RKO (cell line): ENCODE data around the gene JPH2.

Experiments
- DNase-seq: peaks from one replicate; pipeline ENCODE4 v3.0.0-alpha.2; 2016; ENCODE audit warnings: low spot score

JPH2 gene

DNA sequence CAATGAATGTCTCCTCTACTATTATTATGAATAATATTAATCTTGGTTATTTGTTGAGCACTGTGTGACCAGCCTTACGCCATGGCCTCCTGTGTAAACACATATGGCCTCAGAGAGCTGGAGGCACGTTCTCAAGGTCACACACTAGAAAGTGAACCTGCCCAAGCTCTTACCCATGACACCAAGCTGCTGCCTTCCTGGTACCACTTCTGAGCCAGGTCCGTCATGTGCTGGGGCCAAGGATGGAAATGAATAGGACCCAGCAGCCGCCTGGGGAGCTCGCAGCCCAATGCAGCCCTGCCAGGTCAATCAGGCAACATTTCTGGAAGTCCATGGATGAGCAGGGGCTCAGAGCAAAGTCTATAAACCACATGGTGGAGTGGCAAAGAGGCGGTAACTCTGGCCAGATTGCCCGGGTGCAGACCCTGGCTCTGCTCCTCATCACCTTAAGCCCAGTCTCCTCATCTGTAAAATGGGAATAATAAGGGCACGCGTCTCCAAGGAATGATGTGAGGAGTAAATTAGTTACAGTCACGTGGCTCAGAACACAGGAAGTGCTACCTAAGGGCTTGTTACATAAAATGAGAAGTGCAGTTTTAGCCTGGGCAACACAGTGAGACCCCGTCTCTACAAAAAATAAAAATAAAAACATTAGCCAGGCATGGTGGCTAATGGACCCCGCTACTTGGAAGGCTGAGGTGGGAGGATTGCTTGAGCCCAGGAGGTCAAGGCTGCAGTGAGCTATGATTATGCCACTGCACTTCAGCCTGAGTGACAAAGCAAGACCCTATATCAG, 61.5 kb downstream of the JPH2 start:
- no peak for DNase-seq

DNA sequence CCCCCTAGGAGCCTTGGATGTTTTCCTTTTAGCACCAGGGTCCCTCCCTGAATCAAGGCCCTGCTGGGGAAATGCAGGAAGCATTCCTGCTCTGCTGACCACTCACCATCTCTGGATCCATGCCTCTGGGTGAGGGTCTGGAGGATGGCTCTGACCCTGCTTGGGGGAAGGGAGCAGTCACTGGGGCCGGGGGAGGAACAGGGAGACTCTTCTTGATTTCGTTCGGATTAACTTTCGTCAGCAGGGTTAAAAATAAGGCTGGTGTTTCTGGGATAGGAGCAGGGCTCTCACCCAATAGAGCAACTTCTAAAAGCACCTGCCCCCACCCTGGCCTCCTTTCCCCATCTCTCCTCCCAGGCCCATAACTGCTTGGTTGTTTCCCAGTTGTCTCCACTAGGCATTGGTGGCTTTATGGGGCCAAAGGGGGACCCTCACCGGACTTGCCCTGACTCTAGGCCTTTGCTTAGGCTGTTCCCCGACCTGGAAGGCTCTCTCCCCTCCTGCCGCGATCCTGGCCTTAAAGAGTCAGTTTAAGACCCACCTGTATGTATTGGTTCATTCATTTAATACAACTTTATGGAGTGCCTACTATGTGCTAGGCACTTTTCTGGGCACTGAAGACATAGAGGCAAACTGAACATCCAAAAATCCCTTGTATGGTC, 63.0 kb downstream of the JPH2 start:
- DNase-seq = no peak

DNA sequence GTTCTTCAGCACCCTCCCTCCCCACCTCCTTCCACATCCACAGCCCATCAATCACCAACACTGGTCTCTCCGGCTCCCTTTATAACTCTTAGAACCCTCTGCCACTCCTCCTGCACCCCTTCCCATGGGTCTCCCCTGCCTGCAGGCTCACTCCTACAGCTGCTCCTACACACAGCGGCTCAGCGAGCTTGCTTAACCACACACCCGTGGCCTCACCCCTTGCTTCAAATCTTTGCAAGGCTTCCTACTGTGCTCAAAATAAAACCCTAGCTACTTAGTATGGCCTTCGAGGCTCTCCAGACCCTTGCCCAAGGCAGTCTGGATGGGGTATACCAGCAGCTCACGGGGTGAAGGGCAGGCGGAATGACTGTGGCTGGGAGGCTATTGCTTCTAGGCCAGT, 63.7 kb downstream of the JPH2 start:
- DNase-seq = no peak

DNA sequence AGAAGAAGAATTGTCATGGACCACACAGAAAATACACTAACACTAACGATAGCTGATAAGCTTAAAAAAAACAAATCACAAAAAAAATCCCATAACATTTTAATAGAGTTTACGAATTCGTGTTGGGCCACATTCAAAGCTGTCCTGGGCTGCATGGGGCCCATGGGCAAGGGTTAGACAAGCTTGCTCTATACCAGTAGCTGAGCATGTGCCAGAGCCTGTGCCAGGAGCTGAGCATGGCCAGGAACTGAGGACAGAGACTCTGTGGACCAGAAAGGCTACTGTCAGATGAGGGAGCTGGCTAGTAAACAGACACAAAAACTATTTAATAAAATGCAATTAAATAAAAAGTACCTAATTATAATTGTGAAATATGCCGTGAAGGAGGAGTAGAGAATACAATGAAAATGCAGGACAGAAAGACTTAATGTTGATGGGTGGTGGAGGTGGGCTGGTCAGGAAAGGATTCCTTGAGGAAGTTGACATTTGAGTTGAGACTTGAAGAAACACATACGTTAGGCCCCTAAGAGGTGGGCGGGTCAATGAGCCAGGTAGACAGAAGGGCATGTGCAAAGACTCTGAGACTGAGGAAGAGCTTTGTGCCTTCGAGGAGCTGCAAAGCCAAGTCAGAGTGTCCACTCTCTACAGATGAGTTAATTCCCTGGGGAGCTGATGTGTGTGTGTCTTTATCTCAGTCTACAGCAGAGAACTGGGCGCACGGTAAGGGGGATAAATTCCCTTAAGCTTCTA, 66.1 kb downstream of the JPH2 start:
- DNase-seq = no peak

DNA sequence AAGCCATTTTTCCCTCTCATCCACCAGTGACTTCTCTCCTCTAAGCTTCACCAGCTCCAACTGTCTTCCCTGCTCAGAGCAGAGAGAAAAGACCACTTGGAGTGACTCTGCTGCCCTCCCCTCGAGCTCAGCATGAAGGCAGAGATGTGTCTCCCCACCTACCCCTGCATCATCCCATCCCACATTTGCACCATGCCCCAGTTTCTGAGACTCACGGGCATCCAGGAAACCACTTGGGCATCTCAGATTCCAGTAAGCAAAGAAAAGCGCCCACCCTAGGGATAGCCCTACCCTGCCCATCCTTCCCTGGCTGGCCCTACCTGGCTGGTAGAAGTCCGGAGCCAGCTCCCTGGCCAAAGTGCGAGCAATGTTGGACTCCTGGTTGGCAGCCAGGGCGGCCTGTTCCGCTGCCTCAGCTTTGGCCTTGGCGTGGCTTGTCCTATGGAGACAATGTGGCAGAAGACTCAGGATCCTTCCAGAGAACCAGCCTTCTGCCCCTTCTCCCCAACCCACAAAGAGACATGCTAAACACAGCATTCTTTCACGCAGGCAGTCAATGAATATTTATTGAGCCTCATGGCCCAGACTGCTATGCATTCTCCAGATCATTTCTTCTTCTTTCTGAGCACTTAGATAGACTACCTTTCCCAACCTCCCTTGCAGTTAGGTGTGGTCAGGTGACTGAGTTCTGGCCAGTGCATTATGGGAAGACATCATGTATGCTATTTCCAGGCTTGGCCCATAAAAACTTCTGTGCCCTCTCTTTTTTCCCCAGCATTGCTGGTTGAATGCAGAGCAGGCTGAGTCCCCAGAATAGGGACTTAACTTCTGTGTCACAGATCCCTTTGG, 68.6 kb downstream of the JPH2 start:
- no peak for DNase-seq

DNA sequence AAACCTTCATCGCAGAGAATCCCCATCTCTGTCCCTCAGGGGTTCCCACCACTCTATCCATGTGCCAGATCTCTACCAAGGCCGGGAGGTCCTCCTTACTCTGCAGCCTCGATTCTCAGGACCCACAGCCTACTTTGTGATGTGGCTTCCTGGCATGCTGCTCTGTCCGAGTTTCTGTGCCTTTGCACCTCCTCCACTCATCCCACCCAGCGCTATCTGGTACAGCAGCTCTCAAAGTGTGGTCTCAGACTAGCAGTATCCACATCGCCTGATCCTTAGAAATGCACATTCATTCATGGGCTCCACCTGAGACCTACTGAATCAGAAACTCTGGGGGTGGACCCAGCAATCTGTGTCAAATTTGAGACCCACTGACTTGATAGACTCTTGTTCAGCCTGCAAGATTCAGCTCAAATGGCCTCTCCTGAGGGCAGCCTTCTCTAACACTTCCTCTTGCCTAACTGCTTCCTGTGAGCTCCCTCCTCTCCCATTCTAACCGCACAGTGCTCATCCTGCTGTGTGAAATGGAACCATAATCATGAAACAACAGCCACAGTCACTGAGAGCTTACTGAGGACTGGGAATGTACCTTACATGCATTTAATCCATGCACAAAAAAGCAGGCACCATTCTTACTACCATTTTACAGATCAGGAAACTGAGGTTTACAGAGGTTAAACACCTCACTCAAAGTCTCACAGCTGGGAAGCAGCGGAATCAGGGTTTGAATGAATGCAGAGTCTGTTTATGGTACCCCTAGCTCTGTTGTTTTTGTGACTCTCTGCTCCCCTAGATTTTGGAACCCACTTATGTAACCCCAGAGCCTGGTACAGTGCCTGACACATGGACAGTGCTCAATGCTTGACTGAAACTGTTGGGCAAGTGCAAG, 69.4 kb downstream of the JPH2 start:
- no peak for DNase-seq

DNA sequence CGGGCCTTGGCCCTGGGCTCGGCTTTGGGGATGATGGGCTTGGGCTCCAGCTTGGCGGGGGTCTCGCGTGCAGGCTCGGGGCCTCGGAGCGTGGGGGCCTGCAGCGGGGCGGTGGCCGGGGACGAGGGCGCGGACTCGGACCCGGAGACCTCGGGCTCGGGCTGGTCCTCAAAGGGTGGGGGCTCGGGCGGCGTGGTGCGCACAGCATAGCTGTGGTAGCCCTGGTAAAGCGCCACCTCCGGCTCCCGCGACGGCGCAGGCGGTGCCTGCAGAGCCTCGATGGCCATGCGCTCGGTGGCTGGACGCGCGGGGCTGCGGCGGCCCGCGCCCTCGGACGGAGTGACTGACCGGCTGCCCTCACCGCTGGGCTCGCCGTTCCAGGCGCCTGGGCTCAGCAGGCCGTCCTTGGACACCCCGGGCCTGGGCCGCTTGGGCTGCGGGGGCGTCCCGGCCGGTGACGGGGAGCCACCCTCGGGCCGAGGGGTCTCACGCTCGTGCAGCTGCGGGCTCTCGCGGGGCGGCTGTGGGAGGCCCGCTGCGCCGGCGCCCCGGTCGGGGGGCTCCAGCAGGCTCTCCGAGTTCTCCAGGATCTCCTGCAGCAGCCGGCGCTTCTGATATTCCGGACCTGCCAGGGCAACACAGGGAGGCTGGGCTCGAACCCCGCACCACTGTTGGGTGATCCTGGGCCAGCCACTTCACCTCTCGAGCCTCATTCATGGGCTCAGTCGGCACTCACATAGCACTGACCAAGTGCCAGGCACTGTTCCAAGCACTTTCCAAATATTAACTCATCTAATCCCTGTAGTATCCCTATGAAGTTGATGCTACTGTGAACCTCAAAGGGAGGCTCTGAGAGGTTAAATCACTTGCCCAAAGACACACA, 71.0 kb downstream of the JPH2 start:
- DNase-seq = no peak

DNA sequence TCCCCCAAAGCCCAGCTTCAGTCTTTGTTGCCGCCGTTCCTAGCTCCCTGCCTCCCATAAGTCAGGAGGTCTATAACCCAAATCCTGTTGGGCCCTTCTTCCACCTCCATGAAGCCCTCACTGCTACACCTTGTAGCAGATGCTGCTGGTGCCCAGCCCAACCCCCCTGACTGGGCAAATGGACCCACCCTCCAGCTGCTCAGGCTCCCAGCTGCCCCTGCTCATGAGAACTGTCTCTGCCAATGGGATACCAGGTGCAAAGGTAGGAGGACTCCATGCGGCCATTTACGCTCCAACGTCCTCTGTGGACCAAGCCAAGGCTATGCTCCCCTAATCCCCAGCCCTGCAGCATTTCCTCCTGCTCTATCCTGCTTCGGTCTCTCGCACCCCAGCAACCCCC, 71.8 kb downstream of the JPH2 start:
- DNase-seq = no peak

DNA sequence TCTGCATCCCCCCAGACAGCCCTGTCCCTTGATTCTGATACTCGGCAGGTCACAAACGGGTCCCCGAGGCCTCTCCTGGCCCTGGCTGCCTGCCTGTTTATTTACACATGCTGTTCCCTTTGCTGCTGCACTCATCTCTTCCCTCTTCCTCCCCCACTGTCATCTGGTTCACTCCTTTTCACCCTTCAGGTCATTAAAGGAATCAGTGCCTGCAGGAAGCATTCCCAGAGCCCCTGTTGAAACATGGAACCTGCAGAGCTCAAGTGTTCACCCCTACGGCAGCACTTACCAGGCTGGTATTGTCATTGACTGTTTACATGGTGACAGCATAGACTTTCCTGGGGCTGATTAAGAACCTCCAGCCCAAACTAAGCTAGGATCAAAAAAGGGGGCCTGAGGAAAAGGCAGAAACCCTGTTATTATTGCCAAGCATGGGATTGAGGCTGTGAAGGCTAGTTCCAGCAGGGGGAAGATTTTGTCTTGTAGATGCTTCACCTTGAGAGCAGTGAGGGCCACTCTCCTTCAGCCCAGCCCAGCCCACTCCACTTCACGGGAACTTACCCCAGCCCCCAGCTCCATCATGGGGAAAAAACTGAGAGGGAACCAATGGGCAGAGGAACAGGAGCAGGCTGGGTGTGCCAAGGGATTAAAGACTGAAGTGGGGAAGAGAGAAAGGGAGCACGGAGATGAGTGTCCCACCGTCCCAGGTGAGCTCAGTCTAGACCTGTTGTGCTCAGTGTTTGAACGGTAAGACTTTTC, 73.2 kb downstream of the JPH2 start:
- DNase-seq = no peak

DNA sequence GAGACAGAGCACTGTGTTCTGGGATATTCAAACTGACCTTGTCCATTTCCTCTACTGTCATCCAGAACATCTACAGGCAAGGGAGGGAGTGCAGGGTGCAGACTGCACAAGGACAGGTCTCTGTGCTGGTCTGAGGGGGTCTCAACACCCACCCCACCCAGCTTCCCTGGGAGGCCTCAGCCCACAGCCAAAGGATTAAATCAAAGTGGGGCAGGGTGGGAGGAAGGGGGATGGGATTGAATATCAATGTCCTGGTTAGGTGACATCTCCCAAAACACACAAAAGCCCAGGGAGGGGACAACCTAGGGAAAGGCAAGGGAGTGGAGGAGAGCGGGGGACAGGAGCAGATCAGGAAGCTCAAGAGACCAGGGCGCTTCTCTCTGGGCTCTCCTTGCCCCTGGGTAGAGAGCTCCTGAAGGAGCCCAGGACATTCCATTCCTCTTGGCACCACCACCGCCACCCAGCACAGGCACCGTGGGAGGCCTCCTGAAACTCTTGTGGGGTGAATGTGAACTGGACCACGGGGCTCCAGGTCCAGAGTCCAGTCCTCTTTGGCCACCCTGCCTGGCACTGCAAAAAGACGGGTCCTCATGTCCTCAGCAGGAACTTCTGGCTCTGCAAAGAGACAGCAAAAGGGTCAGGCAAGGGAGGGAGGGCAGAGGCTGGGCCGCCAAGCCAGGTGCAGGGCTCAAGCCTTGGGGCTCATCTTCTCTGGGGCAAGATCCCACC, 73.9 kb downstream of the JPH2 start:
- no peak for DNase-seq

DNA sequence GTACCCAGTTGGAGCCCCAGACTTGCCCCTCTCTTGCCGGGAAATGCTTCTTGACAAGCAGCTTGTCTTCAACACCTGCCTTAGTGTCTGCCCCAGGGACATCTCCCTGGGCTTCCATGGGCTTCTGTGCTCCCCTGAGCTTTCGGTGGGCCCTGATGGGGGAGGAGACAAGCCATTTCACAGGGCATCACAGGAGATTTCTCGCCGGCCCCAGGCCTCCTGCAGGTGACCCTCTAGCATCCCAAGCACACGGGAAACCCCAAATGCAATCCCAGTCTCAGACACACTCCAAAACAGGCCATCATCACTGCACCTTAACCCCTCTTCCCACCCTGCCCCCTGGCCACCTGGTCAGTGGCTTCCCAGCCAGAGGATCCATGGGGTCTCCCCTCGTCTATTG, 74.5 kb downstream of the JPH2 start:
- DNase-seq = no peak

DNA sequence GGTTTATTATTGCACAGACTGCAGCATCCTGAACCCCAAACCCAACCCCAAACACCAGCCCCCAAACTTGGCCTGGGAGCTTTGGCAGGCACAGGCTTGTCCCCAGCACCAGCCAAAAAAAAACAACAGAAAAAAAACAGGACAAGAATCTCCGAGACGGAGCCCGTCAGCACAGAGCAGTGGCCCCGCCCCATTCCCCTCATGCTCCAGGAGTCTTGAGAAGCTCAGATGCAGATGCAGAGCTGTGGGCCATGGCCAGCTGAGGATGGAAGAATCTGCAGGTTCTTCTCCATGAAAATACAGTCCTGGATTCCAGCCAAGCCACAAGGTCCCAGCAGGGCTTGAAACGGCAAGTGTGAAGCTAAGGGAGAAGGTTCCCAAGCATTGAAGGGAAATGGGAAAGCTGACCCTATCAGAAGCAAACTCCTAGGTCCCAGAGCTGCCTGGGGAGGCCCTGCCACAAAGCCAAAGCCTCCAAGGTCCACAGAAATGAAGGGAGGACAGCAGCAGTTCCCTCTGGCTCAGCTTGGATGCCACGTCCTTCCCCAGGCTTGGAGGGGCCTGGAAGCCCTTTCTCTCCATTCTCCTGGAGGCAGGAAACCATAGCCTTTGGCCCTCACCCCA, 75.2 kb downstream of the JPH2 start:
- no peak for DNase-seq

DNA sequence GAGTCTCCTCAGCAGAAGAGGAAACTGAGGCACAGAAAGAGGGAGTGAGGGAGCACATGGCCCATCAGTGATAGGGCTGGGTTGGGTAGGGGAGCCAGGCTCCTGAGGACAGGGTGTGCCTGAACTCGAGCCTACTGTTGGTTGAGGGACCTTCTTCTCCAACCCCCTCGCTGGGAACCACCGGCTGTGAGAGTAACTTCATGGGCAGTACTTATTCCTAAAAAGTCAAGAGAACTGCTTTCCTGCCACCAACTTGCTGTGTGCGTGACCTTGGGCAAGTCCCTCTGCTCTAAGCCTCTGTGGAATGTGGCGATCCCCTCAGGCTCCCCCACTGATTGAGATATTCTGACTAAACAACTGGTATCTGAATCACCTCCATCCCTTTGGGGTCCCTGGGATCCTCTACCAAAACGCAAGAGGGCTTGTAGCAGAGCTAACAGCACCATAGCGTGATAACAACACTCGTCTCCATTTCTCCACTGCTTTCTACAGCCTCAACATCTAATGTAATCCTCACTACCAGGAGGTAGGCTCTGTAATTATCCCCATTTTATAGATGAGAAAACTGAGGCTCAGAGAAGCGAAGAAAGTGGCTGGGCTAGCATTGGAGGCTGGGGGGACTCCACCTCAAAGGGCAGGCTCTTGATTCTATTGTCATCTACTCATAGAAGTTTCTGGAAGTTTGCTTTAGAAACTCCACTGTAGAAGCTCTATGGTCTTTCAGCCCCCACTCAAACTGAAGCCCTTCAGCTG, 76.0 kb downstream of the JPH2 start:
- DNase-seq = no peak

DNA sequence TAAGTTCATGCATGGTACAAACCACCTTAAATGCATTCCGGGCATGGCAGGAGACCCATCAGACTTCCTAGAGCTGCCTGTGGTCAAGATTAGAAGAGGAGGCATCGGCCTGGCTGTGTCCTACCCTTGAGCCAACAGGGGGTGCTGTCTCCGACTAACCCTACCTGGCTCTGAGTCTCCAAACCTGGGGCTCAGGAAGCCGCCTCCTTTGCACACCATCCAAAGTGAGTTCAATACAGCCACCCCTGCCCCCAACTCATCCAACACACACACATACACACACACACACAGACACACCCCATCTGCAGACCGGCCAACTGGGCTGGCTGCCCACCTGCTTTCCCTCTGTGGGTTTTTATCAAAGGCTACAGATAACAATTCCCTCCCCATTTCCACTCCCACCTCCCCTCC, 77.0 kb downstream of the JPH2 start:
- no peak for DNase-seq

DNA sequence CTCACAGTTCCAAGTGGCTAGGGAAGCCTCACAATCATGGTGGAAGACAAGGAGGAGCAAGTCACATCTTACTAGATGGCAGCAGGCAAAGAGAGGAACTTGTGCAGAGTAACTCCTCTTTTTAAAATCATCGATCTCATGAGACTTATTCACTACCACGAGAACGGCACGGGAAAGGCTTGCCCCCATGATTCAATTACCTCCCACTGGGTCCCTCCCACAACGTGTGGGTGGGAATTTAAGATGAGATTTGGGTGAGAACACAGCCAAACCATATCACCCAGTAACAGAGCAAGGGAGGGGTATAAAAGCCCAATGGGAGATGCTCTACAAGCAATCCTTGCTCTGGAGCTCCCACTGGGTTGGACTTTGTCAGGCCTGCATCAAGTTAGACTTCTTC, 80.4 kb downstream of the JPH2 start:
- DNase-seq = no peak

DNA sequence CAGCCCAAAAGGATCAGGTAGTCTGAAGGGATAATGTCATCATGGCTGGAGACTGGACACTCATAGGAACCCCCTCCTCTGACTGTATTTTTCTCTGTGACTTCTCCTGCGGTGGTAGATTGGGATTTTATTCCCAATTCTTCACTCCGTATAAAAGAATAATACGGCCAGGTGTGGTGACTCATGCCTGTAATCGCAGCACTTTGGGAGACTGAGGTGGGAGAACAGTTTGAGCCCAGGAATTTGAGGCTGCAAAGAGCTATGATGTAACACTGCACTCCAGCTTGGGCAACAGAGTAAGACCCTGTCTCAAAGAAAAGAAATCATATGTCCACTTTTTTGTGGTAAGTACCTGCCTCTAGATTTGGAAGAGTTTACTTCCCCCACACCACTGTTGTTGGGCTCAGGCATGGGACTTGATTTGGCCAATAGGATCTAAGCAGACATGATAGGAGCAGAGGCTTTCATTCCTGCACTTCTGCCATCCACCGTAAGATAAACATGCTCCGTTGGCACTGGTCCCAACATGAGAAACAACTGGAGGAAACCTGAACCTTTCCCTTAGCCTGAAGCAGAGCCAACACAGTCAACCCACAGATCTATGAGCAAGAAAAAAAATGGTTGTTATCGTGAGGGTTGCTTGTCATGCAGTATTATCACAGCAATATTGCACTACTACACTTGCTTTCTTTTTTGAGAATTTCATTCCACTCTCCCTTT, 82.0 kb downstream of the JPH2 start:
- no peak for DNase-seq

DNA sequence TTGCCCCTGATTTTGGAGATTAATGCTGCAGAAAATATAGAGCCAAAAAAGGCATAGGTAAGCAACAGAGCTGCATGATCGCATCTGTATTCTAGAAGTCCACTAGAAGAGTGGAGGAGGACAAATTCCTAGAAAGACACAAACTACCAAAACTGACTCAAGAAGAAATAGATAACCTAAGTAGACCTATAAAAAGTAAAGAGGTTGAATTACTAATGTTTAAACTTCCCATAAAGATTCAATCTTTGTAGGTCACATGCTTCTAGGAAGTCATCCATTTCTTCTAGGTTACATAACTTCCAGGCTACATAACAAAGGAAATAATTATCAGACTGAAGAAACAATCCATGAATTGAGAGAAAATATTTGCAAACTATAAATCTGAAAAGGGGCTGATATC, 84.4 kb downstream of the JPH2 start:
- DNase-seq = no peak
